Measurements from ENCODE around the gene PITX2. TPM values are rescaled to one million over a fixed set of nuclear protein-coding genes. Genes with fewer than 3 reads are reported as not detected.

The PITX2 gene
- total RNA-seq, 2 experiments from 2014 or later, result 0.09 TPM; not detected in 1

- ChIA-PET POLR2A (no interaction called here), CTCF (interaction anchor here (0.5 to 0.6 kb wide), 2 partner anchors 21 to 646 kb away, joined by 3 to 4 read pairs; no protein-coding TSS in a partner anchor)
Measured at GRCh38 chr4:110634350-110635162, 11.7 kb upstream of the PITX2 start.

GRCh38 chr4:110633358-110634341, 10.8 kb upstream of the PITX2 start:
- Mint-ChIP-seq H3K27ac (no peak overlapping the region), H3K9me3 (ENCODE audit: low read depth) (peaks cover 8% of the 10 kb centered on the region), H3K4me1 (peaks cover 13% of the 10 kb centered on the region), H3K4me3 (no peak overlapping the region), H3K36me3 (ENCODE audit: low read depth) (peaks cover 3% of the 10 kb centered on the region), H3K27me3 (peaks cover 80% of the 10 kb centered on the region)
- intact Hi-C loops (cut with DNase I, micrococcal nuclease), result loop anchor here (2.0 to 10.0 kb wide), 8 partner anchors 17 to 1399 kb away; no protein-coding TSS in a partner anchor
- ATAC-seq (no peak), DNase-seq (no peak)
- POLR2A ChIA-PET, result no interaction called here
- CTCF ChIA-PET, result no interaction called here

More at GRCh38 chr4:110634350-110635162, 11.7 kb upstream of the PITX2 start:
- intact Hi-C loops (cut with DNase I, micrococcal nuclease), result loop anchor here (5.0 to 10.0 kb wide), 5 partner anchors 190 to 1398 kb away; no protein-coding TSS in a partner anchor
- Mint-ChIP-seq H3K9me3 (ENCODE audit: low read depth) (peaks cover 8% of the 10 kb centered on the region), H3K27me3 (peaks cover 81% of the 10 kb centered on the region), H3K4me3 (no peak overlapping the region), H3K4me1 (peaks cover 13% of the 10 kb centered on the region), H3K27ac (no peak overlapping the region), H3K36me3 (ENCODE audit: low read depth) (peaks cover 3% of the 10 kb centered on the region)
- DNase-seq, result no peak
- ATAC-seq, result no peak

- peaks cover 79% of the 10 kb centered on the region for H3K27me3 Mint-ChIP-seq
- peaks cover 13% of the 10 kb centered on the region for H3K4me1 Mint-ChIP-seq
- DNase-seq, result no peak
- no peak for ATAC-seq
- H3K36me3 Mint-ChIP-seq (ENCODE audit: low read depth), result peaks cover 3% of the 10 kb centered on the region
- H3K4me3 Mint-ChIP-seq, result no peak overlapping the region
- H3K9me3 Mint-ChIP-seq (ENCODE audit: low read depth), result peaks cover 8% of the 10 kb centered on the region
- CTCF ChIA-PET, result no interaction called here
- intact Hi-C loops (cut with DNase I, micrococcal nuclease), result loop anchor here (1.0 to 10.0 kb wide), 10 partner anchors 9 to 1400 kb away; partner anchors contain the start of gene PITX2 (in 1 of the 2)
- POLR2A ChIA-PET, result interaction anchor here (0.6 kb wide), 1 partner anchor 11 kb away, joined by 3 read pairs; no protein-coding TSS in a partner anchor
- H3K27ac Mint-ChIP-seq, result no peak overlapping the region
Measured at GRCh38 chr4:110632506-110633357, 9.9 kb upstream of the PITX2 start.

GRCh38 chr4:110631584-110632505, 9.0 kb upstream of the PITX2 start:
- Mint-ChIP-seq H3K4me3 (peak overlapping the region; percentile 25), H3K27ac (no peak overlapping the region), H3K9me3 (ENCODE audit: low read depth) (peaks cover 6% of the 10 kb centered on the region), H3K36me3 (ENCODE audit: low read depth) (no peaks in the 10 kb centered on the region), H3K4me1 (peaks cover 13% of the 10 kb centered on the region), H3K27me3 (peaks cover 80% of the 10 kb centered on the region)
- ChIA-PET CTCF (no interaction called here), POLR2A (no interaction called here)
- ATAC-seq (peak; percentile 95), DNase-seq (peak; percentile 81)
- intact Hi-C loops (cut with DNase I, micrococcal nuclease), result loop anchor here (1.0 to 10.0 kb wide), 11 partner anchors 9 to 1400 kb away; partner anchors contain the start of gene PITX2 (in 1 of the 2)

- Mint-ChIP-seq H3K4me1 (peaks cover 13% of the 10 kb centered on the region), H3K36me3 (ENCODE audit: low read depth) (no peaks in the 10 kb centered on the region), H3K4me3 (no peak overlapping the region), H3K9me3 (ENCODE audit: low read depth) (peaks cover 4% of the 10 kb centered on the region), H3K27me3 (peaks cover 84% of the 10 kb centered on the region), H3K27ac (no peak overlapping the region)
- intact Hi-C loops (cut with DNase I, micrococcal nuclease), result loop anchor here (2.0 to 10.0 kb wide), 7 partner anchors 14 to 1401 kb away; no protein-coding TSS in a partner anchor
- ChIA-PET POLR2A (no interaction called here), CTCF (no interaction called here)
- DNase-seq (no peak), ATAC-seq (no peak)
Measured at GRCh38 chr4:110630688-110631402, 8.0 kb upstream of the PITX2 start.

GRCh38 chr4:110629780-110630687, 7.2 kb upstream of the PITX2 start:
- Mint-ChIP-seq H3K36me3 (ENCODE audit: low read depth) (no peaks in the 10 kb centered on the region), H3K4me1 (peaks cover 13% of the 10 kb centered on the region), H3K9me3 (ENCODE audit: low read depth) (peaks cover 4% of the 10 kb centered on the region), H3K27me3 (peaks cover 89% of the 10 kb centered on the region), H3K27ac (no peak overlapping the region), H3K4me3 (no peak overlapping the region)
- POLR2A ChIA-PET, result no interaction called here
- ATAC-seq, result no peak
- CTCF ChIA-PET, result interaction anchor here (0.6 kb wide), 1 partner anchor 653 kb away, joined by 3 read pairs; no protein-coding TSS in a partner anchor
- intact Hi-C loops (cut with DNase I, micrococcal nuclease), result loop anchor here (2.0 to 10.0 kb wide), 8 partner anchors 13 to 1892 kb away; no protein-coding TSS in a partner anchor
- no peak for DNase-seq

- Mint-ChIP-seq H3K27ac (no peak overlapping the region), H3K27me3 (peaks cover 89% of the 10 kb centered on the region), H3K4me3 (no peak overlapping the region), H3K4me1 (peaks cover 13% of the 10 kb centered on the region), H3K9me3 (ENCODE audit: low read depth) (peaks cover 2% of the 10 kb centered on the region), H3K36me3 (ENCODE audit: low read depth) (no peaks in the 10 kb centered on the region)
- ChIA-PET POLR2A (no interaction called here), CTCF (interaction anchor here (0.6 kb wide), 1 partner anchor 653 kb away, joined by 3 read pairs; no protein-coding TSS in a partner anchor)
- intact Hi-C loops (cut with DNase I, micrococcal nuclease), result loop anchor here in 1 of 2 experiments (5.0 kb wide), 1 partner anchor 1893 kb away; no protein-coding TSS in a partner anchor
- no peak for DNase-seq
- no peak for ATAC-seq
Measured at GRCh38 chr4:110629214-110629754, 6.4 kb upstream of the PITX2 start.

GRCh38 chr4:110628663-110629213, 5.9 kb upstream of the PITX2 start:
- intact Hi-C loops (cut with DNase I, micrococcal nuclease), result loop anchor here in 1 of 2 experiments (5.0 kb wide), 1 partner anchor 1894 kb away; no protein-coding TSS in a partner anchor
- no peak for DNase-seq
- Mint-ChIP-seq H3K4me1 (peaks cover 13% of the 10 kb centered on the region), H3K27ac (no peak overlapping the region), H3K9me3 (ENCODE audit: low read depth) (peaks cover 2% of the 10 kb centered on the region), H3K27me3 (peaks cover 89% of the 10 kb centered on the region), H3K4me3 (no peak overlapping the region), H3K36me3 (ENCODE audit: low read depth) (no peaks in the 10 kb centered on the region)
- no peak for ATAC-seq
- POLR2A ChIA-PET, result no interaction called here
- CTCF ChIA-PET, result no interaction called here
